CD4-positive, alpha-beta T cell treated with Interleukin-1 beta for 1 hour (primary cell): ENCODE data around the gene SPAM1.
"Not testable (repeated sequence)": the region's sequence is repeated elsewhere in the genome, so short reads cannot be mapped to it uniquely, and the experiment has no call there.

Experiments used
- DNase-seq, 2 donors: peaks; one replicate each; pipeline ENCODE4 v3.0.0-alpha.2; 2020 to 2022

Gene SPAM1, protein sequence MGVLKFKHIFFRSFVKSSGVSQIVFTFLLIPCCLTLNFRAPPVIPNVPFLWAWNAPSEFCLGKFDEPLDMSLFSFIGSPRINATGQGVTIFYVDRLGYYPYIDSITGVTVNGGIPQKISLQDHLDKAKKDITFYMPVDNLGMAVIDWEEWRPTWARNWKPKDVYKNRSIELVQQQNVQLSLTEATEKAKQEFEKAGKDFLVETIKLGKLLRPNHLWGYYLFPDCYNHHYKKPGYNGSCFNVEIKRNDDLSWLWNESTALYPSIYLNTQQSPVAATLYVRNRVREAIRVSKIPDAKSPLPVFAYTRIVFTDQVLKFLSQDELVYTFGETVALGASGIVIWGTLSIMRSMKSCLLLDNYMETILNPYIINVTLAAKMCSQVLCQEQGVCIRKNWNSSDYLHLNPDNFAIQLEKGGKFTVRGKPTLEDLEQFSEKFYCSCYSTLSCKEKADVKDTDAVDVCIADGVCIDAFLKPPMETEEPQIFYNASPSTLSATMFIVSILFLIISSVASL

DNA sequence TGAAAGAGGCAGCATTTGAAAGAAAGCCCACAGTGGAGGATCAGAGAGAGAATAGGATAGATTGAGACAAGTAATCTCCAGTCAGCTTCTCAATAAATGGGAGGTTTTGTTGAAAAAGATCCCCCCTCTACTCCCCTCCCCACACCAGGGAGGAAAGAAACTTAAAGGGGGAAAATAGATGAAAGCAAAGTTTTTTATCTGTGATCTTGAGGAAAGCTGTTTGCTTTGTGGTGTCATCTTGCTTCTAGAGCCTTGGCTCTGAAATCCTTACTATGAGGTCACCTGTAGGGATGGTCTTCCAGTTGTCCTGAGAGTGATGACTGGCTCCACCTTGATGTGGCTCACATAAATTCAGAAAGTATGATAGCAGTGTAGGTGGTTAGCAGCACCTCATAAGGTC is at the start of gene SPAM1:
SPAM1 (plus strand) TSS at position 301 of the 400 bp plus-strand sequence. CDS start 28,330 bp downstream, outside the sequence.
- DNase-seq = no peak

DNA sequence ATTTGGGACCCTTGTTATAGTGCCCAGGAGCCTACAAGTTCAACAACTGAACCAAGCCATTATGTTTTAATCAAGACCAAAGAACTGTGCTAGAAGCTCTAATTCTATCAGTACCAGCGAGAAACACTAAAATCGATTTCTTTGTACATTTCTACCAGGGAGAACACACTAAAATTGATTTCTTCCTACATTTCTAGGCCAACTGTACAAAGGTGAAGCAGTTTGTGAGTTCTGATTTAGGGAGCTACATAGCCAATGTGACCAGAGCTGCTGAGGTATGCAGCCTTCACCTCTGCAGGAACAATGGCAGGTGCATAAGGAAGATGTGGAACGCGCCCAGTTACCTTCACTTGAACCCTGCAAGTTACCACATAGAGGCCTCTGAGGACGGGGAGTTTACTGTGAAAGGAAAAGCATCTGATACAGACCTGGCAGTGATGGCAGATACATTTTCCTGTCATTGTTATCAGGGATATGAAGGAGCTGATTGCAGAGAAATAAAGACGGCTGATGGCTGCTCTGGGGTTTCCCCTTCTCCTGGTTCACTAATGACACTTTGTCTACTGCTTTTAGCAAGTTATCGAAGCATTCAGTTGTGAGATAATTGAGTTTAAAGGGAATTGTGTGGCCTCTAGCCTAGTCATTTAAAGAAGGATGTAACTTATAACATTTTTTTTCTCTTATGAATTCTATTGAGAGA is 48.3 kb upstream of the SPAM1 start:
- no peak for DNase-seq

DNA sequence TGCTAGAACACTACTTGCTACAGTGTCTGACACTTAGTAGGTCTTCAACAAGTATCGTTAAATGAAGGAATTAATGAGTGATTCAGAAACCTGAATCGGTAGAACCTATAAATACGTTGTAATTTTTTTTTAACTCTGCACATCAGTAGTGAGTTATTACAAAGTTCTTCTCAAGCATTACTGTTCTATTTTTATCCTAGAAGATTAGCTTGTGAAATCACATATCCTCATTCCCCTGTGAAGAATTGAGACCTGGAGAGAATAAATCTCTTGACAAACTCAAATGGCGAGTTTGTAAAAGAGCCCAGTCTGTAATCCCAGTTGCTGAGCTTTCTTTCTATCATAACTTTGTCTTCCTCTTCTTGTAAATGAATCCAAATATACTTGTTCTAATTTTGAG is 45.4 kb upstream of the SPAM1 start:
- no peak for DNase-seq

- DNase-seq = no peak
These were observed 43.7 kb upstream of the SPAM1 start for GRCh38 chr7:123881300-123881699.

- no peak for DNase-seq
These were observed 41.9 kb upstream of the SPAM1 start for GRCh38 chr7:123883154-123883553.

- DNase-seq = no peak
These were observed 36.8 kb upstream of the SPAM1 start for GRCh38 chr7:123888192-123888591.

DNA sequence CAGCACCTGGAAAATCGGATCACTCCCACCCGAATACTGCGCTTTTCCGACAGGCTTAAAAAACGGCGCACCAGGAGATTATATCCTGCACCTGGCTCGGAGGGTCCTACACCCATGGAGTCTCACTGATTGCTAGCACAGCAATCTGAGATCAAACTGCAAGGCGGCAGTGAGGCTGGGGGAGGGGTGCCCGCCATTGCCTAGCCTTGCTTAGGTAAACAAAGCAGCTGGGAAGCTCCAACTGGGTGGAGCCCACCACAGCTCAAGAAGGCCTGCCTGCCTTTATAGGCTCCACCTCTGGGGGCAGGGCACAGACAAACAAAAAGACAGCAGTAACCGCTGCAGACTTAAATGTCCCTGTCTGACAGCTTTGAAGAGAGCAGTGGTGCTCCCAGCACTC is 30.3 kb upstream of the SPAM1 start:
- DNase-seq = not testable (repeated sequence)

DNA sequence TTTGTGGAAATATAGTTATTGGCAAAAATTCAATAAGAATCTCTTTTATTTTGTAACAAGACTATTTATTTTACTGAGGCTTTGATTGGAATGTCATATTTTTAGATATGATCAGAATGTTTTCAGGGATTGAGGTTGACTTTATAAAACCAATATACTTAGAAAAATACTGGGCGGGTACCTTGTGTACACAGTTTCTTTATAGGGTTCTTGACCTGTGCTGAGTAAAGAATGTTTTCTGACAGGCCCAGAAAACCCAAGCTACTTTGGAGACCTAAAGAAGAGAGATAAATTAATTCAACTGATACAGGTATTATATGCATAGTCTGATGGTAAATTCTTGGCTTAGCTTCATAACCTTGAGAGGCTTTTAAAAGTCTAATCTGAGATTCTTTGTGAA is 23.9 kb upstream of the SPAM1 start:
- no peak for DNase-seq

- no peak for DNase-seq
These were observed 19.3 kb upstream of the SPAM1 start for GRCh38 chr7:123905714-123906113.

GRCh38 chr7:123916240-123916724 is 8.8 kb upstream of the SPAM1 start:
- DNase-seq = no peak

- DNase-seq = no peak
These were observed 7.2 kb upstream of the SPAM1 start for GRCh38 chr7:123917878-123918277.

DNA sequence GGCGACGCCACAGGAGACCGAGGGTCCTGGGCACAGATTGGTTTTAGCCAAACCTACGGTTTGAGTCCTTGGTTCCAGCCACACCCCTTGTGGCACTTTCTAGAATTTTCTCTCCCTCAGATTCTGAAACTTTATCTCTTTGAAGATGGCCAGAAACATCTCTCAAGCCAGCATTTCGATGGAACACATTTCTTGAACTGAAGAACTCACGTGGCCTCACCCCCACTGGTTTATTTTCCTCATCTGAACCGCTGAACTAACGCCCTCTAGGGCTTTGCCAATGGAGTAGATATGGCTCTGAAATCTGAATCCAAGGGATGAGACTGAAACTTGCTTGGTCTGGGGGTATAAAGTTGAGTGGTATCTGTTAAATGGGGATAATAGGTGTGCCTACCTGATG is 6.7 kb upstream of the SPAM1 start:
- no peak for DNase-seq

DNA sequence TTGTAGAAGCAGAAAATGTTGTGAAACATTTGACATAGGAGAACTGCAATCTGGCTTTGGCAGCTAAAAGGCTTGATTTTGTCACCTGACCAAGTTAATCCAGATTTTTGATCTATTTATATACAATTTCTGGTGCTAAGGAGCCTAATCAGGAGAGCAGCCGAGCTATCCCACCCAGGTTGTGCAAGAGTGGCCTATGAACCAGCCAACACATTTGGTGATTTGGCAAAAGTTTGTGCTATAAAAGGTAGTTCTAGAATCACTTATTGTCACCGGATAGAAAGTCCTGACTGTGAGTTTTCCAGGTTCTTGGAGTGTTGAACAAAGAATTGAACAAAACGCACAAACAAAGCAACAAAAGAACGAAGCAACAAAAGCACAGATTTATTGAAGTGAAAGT is 1.4 kb upstream of the SPAM1 start:
- DNase-seq = no peak

GRCh38 chr7:123929107-123929506 is 4.1 kb downstream of the SPAM1 start:
- no peak for DNase-seq

DNA sequence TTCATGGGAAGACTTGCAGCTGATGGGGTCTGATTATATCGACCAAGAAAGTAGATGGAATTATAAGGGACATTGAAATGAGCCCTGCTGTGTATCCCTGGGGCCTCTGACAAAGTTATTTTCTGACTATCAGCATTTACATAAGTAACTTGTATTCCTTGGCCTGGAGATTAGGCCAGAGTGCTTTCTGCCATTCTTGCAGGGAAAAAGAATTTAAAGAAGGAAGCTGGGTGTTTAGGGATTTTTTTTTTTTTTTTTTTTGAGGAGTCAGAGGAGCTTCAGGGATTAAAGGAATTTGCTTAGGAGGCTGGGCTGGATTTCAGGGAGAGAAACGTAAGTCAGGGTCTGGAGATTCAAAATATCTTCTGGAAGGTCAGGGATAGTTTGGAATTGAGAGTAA is 4.6 kb downstream of the SPAM1 start:
- no peak for DNase-seq

GRCh38 chr7:123935436-123936381 is 10.7 kb downstream of the SPAM1 start:
- DNase-seq = no peak

GRCh38 chr7:123936388-123936787 is 11.3 kb downstream of the SPAM1 start:
- DNase-seq = no peak

GRCh38 chr7:123939784-123940183 is 14.7 kb downstream of the SPAM1 start:
- DNase-seq = no peak

GRCh38 chr7:123941391-123942180 is 16.5 kb downstream of the SPAM1 start:
- DNase-seq = no peak

- no peak for DNase-seq
These were observed 19.4 kb downstream of the SPAM1 start for GRCh38 chr7:123944395-123944794.

GRCh38 chr7:123945938-123946337 is 20.9 kb downstream of the SPAM1 start:
- DNase-seq = no peak

GRCh38 chr7:123948136-123948535 is 23.1 kb downstream of the SPAM1 start:
- no peak for DNase-seq
